Measurements from ENCODE around the gene XPOT.

Gene XPOT

DNA sequence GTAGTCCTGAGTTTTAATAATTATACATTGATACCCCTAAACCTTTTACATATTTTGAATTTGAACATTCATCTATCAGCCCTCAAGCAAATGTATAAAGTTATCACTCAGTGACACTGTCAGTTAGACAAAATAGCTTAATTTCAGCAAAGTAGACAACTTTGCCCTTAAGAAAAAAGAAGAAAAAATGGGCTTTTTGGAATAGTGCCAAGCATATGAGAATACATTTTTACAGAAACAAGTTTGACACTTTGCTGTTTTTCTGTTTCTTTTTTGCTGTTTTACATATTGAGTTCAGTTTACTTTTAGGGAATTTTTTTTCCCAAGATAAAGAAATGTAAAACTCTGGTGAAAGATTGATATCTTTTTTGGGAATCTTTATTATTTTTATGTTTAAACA is 62.0 kb downstream of the XPOT start:
- no peak for DNase-seq (ENCODE audit: low spot score)

DNA sequence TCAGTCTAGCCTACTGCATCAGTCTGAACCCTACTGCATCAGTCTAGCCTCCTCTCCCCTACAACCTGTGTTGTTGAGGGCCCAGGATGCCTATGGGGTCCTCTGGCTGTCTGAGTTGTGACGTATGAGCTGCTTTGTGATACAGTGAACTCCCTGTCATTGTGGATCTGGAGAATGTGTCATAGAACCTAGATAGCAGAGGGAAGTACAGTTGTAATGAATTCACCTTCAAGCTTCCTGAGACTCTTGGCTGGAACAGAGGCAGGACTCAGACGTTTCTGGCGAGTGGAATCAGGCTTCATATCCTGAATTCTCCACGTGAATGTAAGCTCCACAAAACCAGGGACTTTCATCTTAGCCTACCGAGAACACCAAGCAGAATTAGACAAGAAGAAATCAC is 64.8 kb downstream of the XPOT start:
- no peak for DNase-seq (ENCODE audit: low spot score)

DNA sequence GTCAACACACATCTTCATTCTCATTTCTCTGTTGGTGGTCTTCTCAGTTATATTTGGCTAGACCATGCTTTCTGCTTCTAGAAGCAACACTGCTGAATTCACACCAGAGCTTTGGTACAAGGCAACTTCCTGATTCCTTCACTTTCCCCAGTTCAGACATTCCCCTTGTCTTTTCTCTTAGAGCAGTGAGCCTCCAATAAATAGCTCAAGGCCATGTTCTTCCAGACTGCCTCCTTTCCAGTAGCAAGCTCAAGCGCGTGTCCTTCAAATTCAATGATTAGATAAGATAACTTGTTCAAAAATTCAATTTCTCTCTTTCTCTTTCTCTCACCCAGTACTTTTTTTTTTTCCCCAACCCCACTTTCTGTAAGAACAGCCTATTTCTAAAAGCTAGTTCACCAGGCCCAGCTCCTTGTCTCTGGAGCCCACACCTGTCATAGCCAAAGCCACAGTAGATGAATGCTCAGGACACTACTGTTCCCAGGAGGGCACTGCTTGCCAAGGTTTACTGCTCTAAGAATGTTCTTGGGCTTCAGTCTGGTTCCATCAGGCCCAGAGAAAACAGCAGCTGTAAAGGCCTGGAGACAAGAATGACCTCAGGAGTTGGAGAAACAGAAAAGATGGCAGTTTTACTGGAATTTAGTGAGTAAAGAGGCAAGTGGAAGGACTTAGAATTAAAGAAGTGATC is 65.4 kb downstream of the XPOT start:
- DNase-seq (ENCODE audit: low spot score) = no peak

DNA sequence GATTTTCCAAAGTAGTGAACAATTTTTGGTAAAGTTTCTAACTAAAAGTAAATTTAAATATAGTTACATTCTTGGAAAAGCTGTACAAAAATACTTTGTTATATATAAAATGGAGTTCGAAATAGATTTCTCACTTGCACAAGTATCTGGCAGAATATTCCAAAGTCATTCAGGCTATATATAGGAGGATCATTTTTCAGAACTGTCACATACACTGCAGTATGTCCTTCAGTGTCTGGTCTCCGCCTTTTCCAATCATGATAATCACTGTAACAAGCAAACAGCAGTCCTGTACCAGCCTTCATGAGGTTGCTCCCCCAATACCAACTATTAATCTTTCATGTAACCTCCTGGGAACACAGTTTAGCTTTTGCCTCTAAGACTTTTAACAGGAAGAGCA is 66.3 kb downstream of the XPOT start:
- DNase-seq (ENCODE audit: low spot score) = no peak

DNA sequence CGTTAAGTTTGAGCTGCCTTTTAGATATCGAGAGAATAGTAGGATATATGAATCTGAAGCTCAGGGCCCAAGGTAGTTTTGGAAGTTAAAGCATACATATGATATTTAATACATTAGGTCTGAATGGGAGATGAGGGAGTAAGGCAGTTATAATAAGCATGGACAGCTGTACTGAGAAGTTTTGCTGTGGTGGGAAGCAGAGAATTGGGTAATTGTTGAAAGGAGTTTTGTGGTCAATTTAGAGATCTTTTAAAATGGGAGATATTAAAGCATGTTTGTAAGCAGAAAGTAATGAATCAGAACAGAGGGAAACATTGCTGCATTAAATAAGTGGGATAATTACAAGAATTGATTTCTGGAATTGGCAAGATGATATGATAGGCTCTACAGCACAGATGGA is 69.0 kb downstream of the XPOT start:
- no peak for DNase-seq (ENCODE audit: low spot score)

DNA sequence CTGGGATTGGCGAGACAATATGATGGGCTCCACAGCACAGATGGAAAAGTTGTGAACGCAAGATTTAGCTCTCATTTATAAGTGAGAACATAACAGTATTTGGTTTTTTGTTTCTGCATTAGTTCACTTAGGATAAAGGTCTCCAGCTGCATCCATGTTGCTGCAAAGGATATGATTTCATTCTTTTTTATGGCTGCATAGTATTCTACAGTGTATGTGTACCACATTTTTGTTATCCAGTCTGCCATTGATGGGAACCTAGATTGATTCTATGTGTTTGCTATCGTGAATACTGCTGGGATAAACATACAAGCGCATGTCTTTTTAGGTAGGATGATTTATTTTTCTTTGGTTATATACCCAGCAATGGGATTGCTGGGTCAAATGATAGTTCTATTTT is 71.3 kb downstream of the XPOT start:
- no peak for DNase-seq (ENCODE audit: low spot score)

DNA sequence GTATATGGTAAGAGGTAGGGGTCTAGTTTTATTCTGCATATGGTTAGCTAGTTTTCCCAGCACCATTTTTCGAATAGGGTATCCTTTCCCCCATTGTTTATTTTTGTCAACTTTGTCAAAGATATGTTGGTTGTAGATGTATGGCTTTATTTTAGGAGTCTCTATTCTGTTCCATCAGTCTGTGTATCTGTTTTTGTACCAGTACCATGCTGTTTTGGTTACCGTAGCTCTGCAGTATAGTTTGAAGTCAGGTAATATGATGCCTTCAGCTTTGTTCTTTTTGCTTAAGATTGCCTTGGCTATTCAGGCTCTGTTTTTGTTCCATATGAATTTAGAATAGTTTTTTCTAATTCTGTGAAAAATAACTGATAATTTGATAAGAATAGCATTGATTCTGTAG is 72.7 kb downstream of the XPOT start:
- DNase-seq (ENCODE audit: low spot score) = no peak

DNA sequence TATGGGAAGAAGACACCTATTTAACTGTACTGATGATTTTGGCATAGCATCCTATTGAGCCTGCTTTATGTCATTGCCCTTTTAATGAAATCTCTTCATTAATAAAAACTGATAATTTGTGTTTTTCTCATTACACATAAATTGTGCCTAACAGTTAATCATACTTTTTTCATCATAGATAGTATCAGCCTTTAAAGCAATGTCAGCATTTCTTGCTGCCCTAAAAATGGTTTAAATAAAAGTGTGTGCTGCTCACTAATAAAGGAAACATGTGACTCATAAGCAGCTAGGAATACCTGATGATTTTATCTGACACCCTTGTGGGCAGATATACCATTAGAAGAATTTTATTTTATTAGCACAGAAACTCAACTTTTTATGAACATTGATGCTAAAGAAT is 74.5 kb downstream of the XPOT start:
- no peak for DNase-seq (ENCODE audit: low spot score)

DNA sequence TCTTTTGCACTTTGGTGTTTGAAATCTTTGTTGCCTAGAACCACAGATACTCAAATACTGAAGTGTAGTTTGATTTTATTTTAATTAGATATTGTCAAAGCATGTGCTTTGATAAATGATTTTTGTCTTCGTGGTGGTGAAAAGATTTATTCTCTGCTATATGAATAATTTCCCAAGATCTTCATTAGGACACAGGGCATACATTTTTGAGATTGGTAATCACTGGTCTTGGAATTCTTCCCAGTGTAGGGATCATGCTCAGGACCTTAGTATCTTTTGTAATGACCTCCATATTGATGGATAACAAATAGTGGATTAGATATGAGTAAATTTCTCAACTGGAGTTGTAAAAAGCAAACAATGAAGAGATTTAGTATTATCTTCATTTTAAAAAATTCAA is 76.0 kb downstream of the XPOT start:
- DNase-seq (ENCODE audit: low spot score) = no peak

DNA sequence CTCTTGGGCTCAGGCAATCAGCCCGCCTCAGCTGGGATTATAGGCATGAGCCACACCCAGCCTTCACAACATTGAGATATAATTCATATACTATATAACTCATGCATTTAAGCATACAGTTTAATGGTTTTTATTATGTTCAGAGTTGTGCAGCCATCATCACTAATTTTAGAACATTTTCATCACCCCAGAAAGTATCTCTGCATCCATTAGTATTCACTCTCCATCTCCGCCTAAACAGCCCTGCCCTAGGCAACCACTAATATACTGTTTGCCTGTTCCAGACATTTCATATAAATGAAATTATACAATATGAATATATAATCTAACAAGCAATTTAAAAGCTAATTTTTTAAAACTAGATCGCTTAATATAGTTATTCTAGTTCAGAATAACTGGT is 82.5 kb downstream of the XPOT start:
- no peak for DNase-seq (ENCODE audit: low spot score)

DNA sequence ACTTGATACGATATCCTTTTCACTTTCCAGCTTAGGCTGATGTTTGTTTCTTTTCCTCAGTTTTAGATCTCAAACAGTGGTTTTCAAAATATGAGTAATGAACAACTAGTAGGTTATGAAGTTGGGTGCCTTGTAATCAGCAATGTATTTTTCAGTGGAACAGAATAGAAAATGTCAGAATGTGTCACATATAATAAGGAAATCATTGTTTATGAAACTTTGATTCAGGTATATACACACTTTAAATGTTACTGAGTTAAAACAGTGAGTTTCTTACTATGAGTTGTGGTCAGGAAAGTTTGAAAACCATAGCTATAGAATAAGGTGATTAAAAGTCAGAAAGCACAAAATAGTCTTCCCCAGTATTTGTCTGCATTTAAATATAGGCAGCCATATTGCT is 87.5 kb downstream of the XPOT start:
- no peak for DNase-seq (ENCODE audit: low spot score)

DNA sequence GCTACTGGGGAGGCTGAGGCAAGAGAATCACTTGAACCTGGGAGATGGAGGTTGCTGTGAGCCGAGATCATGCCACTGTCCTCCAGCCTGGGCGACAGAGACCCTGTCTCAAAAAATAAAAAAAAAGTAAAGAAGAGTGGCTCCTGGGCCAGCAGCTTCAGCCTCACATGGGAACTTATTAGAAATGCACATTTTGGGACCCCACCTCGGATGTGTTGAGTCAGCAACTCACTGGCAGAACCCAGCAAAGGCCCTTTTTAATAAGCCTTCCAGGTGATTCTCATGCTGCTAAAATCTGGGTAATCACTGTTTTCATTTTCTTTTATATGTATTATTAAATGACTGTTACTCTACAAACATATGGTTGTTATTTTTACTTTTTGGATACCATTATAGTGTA is 89.3 kb downstream of the XPOT start:
- no peak for DNase-seq (ENCODE audit: low spot score)

DNA sequence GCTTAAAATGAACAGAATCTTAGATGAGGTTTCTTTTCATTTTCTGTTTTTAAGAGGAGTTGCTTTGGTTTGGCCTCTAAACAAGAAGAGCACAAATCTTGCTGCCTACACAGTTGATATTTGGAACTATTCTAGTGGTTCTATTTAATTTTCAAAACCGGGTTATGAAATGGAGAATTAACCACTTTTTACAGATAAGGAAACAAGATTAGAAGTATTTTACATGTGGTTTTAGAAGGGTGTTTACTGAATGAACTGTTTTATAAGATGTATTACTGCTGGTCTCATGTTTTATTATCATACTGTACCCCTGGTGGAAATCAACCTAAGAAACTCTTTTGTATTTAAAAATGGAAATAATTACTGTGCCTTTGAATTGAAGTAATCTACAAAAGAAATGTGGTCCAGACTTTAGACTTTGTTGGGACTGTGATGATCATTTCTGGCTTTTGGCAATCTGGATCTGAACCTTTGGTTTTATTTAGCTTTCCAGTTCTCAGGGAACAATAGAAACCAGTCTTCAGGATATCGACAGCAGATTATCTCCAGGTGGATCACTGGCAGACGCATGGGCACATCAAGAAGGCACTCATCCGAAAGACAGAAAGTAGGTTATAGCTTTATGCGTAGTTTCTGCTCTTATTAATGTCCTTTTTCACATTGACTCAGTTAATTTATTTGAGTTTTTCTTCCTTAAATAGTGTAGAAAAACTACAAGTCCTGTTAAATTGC is 91.0 kb downstream of the XPOT start:
- DNase-seq (ENCODE audit: low spot score) = no peak

DNA sequence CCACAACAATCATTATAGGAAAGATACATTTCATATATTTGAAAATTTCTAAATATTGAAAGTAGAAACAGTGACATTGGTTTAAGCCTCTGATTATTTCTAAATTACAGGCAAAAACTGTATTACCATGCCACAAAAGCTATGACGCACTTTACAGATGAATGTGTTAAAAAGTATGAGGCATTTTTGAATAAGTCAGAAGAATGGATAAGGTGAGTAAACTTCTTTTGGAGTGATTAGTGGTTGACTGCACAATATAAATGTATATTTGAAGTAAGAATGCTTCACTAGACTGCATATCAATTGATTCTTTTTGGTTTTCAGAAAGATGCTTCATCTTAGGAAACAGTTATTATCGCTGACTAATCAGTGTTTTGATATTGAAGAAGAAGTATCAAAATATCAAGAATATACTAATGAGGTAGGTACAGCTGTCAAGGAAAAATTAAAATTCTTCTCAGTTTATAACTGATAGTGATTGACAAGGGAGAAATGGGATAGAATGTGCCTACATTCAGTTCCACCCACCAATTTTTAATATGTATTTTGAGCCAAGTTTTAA is 92.7 kb downstream of the XPOT start:
- no peak for DNase-seq (ENCODE audit: low spot score)

DNA sequence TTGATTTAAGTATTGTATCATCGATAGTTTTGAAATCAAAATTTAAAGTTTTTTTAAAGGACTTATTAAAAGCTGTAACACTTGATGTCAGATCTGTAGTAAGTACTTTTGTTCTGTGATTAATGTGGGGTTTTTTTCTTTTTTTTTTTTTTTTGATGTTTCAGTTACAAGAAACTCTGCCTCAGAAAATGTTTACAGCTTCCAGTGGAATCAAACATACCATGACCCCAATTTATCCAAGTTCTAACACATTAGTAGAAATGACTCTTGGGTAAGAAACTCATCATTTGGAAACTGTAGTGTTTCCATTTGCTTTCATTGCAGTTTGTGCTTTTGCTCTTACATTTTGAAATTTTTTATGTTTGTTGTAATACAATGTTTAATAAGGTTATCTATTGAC is 93.3 kb downstream of the XPOT start:
- DNase-seq (ENCODE audit: low spot score) = no peak

DNA sequence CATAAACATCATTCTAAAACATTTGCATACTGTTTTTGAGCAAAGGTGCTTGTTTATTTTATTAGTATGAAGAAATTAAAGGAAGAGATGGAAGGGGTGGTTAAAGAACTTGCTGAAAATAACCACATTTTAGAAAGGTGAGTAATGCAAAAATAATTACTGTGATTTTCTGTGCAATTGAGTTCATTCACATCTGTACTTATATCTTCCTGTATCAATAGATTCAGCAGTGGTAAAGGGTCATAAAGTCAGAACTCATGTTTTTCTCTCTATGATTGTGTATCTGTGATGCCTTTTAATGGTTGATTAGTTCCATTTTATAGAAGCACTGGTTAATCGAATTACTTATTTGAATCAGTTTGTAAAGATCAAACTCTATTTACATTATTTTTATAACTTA is 93.7 kb downstream of the XPOT start:
- no peak for DNase-seq (ENCODE audit: low spot score)

DNA sequence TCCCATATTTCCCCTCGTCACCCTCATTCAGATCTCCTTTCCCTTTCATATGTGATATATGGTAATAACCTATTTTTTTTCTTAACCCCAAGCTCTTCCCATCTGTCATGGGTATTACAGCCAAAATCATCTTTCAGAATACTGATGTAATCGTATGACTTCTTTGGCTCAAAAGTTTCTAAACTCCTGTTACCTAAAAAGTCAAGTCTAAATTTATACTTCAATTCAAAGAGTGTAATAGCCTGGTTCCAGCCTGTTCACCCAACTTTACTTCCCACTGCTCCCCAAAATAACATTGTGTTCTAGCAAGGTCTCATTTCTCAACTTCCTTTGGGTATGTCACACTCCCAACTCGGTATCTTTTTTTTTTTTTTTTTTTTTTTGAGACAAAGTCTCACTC is 96.2 kb downstream of the XPOT start:
- no peak for DNase-seq (ENCODE audit: low spot score)

Data from kidney tubule cell (primary cell).